Measurements from ENCODE around the gene SLC2A4. TPM values are rescaled to one million over a fixed set of nuclear protein-coding genes. Genes with fewer than 3 reads are reported as not detected.

Gene SLC2A4
- total and polyA plus RNA-seq, 2 experiments from 2014 or later: 6.3 to 13.6 TPM

DNA sequence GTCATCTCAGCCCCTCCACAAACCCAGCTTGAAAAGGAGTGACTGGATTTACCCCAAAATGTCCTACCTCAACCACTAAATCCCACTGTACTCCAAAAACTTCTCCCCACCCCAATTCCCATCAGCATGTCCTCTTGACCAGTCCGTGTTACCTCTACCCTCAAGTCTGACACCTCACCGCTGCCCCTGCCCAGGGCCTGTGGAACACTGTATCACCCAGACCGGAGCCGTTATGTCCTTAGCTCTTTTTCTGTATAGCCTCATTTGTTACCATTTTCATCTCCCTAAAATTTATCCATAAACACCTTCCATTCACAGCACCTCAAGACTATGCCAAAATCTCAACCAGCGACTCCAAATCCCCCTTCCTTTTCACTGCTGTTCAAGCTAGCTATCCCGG is 44.7 kb upstream of the SLC2A4 start:
- ATAC-seq: no peak
- Mint-ChIP-seq H3K4me3 (peak overlapping the region; percentile 87), H3K27ac (peak overlapping the region; percentile 45), H3K4me1 (peaks cover 46% of the 10 kb centered on the region), H3K9me3 (peaks cover 3% of the 10 kb centered on the region), H3K36me3 (ENCODE audit: low read depth) (peaks cover 55% of the 10 kb centered on the region), H3K27me3 (ENCODE audit: insufficient read depth, low read depth, poor library complexity) (peaks cover 23% of the 10 kb centered on the region)
- Histone ChIP-seq H3K4me3 (peak overlapping the region; percentile 99; the same call in 1 of the 2 replicates), H3K27ac (ENCODE audit: low read depth) (peak overlapping the region; percentile 88), H3K4me1 (ENCODE audit: insufficient read depth) (peaks cover 28% of the 10 kb centered on the region), H4K20me1 (replicated peaks; ENCODE audit: insufficient read depth) (peaks cover 26% of the 10 kb centered on the region), H3K9me2 (ENCODE audit: insufficient read depth) (no peaks in the 10 kb centered on the region), H3K4me2 (peak overlapping the region; percentile 82), H3F3A (replicated peaks; ENCODE audit: low read depth) (peaks cover 37% of the 10 kb centered on the region), H3K27me3 (ENCODE audit: insufficient read depth) (no peaks in the 10 kb centered on the region), H3K36me3 (ENCODE audit: insufficient read depth) (peaks cover 17% of the 10 kb centered on the region), H3K79me2 (replicated peaks; ENCODE audit: insufficient read depth) (peaks cover 67% of the 10 kb centered on the region), H2AFZ (no peak overlapping the region)
- no peak for DNase-seq (ENCODE audit: low spot score)
- TF ChIP-seq, protein P1, sequence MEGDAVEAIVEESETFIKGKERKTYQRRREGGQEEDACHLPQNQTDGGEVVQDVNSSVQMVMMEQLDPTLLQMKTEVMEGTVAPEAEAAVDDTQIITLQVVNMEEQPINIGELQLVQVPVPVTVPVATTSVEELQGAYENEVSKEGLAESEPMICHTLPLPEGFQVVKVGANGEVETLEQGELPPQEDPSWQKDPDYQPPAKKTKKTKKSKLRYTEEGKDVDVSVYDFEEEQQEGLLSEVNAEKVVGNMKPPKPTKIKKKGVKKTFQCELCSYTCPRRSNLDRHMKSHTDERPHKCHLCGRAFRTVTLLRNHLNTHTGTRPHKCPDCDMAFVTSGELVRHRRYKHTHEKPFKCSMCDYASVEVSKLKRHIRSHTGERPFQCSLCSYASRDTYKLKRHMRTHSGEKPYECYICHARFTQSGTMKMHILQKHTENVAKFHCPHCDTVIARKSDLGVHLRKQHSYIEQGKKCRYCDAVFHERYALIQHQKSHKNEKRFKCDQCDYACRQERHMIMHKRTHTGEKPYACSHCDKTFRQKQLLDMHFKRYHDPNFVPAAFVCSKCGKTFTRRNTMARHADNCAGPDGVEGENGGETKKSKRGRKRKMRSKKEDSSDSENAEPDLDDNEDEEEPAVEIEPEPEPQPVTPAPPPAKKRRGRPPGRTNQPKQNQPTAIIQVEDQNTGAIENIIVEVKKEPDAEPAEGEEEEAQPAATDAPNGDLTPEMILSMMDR (conservative IDR thresholded peaks at IDR 0.05; ENCODE audit: low read depth in 2 of 2): no peak
- TF ChIP-seq JUNB (IDR thresholded peaks at IDR 0.05; ENCODE audit: unreplicated experiment) (no peak), CREB1 (CRISPR knock-in tag; IDR thresholded peaks at IDR 0.05; ENCODE audit: low read depth) (no peak), ZNF114 (CRISPR knock-in tag; IDR thresholded peaks at IDR 0.05) (no peak), NANOG (IDR thresholded peaks at IDR 0.05; ENCODE audit: borderline replicate concordance) (no peak), STAT1 (IDR thresholded peaks at IDR 0.05; ENCODE audit: unreplicated experiment) (no peak), POLR2AphosphoS5 (IDR thresholded peaks at IDR 0.05; ENCODE audit: low read depth) (no peak)
- TF ChIP-seq, protein P2, sequence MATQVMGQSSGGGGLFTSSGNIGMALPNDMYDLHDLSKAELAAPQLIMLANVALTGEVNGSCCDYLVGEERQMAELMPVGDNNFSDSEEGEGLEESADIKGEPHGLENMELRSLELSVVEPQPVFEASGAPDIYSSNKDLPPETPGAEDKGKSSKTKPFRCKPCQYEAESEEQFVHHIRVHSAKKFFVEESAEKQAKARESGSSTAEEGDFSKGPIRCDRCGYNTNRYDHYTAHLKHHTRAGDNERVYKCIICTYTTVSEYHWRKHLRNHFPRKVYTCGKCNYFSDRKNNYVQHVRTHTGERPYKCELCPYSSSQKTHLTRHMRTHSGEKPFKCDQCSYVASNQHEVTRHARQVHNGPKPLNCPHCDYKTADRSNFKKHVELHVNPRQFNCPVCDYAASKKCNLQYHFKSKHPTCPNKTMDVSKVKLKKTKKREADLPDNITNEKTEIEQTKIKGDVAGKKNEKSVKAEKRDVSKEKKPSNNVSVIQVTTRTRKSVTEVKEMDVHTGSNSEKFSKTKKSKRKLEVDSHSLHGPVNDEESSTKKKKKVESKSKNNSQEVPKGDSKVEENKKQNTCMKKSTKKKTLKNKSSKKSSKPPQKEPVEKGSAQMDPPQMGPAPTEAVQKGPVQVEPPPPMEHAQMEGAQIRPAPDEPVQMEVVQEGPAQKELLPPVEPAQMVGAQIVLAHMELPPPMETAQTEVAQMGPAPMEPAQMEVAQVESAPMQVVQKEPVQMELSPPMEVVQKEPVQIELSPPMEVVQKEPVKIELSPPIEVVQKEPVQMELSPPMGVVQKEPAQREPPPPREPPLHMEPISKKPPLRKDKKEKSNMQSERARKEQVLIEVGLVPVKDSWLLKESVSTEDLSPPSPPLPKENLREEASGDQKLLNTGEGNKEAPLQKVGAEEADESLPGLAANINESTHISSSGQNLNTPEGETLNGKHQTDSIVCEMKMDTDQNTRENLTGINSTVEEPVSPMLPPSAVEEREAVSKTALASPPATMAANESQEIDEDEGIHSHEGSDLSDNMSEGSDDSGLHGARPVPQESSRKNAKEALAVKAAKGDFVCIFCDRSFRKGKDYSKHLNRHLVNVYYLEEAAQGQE (IDR thresholded peaks at IDR 0.05; ENCODE audit: unreplicated experiment): no peak
- TF ChIP-seq, protein P3, sequence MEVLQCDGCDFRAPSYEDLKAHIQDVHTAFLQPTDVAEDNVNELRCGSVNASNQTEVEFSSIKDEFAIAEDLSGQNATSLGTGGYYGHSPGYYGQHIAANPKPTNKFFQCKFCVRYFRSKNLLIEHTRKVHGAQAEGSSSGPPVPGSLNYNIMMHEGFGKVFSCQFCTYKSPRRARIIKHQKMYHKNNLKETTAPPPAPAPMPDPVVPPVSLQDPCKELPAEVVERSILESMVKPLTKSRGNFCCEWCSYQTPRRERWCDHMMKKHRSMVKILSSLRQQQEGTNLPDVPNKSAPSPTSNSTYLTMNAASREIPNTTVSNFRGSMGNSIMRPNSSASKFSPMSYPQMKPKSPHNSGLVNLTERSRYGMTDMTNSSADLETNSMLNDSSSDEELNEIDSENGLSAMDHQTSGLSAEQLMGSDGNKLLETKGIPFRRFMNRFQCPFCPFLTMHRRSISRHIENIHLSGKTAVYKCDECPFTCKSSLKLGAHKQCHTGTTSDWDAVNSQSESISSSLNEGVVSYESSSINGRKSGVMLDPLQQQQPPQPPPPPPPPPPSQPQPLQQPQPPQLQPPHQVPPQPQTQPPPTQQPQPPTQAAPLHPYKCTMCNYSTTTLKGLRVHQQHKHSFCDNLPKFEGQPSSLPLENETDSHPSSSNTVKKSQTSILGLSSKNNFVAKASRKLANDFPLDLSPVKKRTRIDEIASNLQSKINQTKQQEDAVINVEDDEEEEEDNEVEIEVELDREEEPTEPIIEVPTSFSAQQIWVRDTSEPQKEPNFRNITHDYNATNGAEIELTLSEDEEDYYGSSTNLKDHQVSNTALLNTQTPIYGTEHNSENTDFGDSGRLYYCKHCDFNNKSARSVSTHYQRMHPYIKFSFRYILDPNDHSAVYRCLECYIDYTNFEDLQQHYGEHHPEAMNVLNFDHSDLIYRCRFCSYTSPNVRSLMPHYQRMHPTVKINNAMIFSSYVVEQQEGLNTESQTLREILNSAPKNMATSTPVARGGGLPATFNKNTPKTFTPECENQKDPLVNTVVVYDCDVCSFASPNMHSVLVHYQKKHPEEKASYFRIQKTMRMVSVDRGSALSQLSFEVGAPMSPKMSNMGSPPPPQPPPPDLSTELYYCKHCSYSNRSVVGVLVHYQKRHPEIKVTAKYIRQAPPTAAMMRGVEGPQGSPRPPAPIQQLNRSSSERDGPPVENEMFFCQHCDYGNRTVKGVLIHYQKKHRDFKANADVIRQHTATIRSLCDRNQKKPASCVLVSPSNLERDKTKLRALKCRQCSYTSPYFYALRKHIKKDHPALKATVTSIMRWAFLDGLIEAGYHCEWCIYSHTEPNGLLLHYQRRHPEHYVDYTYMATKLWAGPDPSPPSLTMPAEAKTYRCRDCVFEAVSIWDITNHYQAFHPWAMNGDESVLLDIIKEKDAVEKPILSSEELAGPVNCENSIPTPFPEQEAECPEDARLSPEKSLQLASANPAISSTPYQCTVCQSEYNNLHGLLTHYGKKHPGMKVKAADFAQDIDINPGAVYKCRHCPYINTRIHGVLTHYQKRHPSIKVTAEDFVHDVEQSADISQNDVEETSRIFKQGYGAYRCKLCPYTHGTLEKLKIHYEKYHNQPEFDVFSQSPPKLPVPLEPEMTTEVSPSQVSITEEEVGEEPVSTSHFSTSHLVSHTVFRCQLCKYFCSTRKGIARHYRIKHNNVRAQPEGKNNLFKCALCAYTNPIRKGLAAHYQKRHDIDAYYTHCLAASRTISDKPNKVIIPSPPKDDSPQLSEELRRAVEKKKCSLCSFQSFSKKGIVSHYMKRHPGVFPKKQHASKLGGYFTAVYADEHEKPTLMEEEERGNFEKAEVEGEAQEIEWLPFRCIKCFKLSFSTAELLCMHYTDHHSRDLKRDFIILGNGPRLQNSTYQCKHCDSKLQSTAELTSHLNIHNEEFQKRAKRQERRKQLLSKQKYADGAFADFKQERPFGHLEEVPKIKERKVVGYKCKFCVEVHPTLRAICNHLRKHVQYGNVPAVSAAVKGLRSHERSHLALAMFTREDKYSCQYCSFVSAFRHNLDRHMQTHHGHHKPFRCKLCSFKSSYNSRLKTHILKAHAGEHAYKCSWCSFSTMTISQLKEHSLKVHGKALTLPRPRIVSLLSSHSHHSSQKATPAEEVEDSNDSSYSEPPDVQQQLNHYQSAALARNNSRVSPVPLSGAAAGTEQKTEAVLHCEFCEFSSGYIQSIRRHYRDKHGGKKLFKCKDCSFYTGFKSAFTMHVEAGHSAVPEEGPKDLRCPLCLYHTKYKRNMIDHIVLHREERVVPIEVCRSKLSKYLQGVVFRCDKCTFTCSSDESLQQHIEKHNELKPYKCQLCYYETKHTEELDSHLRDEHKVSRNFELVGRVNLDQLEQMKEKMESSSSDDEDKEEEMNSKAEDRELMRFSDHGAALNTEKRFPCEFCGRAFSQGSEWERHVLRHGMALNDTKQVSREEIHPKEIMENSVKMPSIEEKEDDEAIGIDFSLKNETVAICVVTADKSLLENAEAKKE (CRISPR knock-in tag; IDR thresholded peaks at IDR 0.05): no peak

Measured in GM23338 (cell line).